GM08714 (cell line): Measurements from ENCODE around the gene DMRT2.

Experiments
- H3K4me3 ChIP-seq: fragments of 200-500 bp; sonication (Bioruptor generic); 2 replicates; pipeline ENCODE4 v1.5.1; 2014; ENCODE audit warnings: mild to moderate bottlenecking, low read length, inconsistent platforms
- ZNF274 ChIP-seq: IDR thresholded peaks from 2 replicates; pipeline ENCODE4 v1.6.1; 2012; ENCODE audit warnings: mild to moderate bottlenecking, low read depth, low read length

Gene DMRT2

DNA sequence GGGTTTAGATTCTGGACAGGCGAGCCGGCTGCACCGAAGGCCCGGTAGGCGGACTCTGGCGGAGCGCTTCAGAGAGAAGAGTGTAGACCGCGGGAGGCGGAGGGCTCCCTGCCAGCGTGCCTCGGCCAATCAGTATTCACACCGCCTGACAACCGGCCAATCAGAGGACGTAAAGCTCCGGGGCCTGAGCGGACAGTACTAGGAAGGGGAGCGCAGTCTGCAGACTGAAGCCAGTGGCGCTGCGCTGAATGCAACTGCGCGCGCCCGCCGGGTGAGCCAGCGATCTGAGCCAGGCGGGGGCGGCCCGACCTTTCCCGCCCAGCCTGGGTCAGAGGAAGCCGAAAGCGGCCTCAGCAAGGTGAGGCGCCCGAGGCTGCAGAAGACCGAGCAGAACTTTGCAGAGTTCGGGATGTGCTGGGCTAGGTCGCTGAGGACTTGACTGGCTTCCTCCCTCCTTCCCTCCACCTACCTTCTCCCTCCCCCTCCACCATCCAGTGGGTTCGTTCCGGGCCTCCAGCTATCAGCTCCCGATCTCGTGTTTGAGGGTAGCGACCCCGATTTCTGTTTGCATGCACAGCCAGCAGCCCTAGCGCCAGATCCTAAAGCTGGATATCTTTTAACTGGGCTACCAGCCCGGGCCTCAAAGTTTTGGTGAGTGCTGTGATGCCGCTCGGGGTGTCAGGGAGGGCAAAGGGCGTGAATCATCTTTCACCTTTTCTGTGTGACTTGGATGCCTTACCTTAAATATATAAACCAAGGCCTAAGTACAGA lies at the start of gene DMRT2:
Gene DMRT2 (plus strand): TSS at position 233 of the 771 bp plus-strand sequence. CDS start 1,257 bp downstream, outside the sequence.
- no peak for TF ChIP-seq ZNF274
- H3K4me3 ChIP-seq: no peak within 1 kb of the TSS; the same call in 1 of the 2 replicates

DNA sequence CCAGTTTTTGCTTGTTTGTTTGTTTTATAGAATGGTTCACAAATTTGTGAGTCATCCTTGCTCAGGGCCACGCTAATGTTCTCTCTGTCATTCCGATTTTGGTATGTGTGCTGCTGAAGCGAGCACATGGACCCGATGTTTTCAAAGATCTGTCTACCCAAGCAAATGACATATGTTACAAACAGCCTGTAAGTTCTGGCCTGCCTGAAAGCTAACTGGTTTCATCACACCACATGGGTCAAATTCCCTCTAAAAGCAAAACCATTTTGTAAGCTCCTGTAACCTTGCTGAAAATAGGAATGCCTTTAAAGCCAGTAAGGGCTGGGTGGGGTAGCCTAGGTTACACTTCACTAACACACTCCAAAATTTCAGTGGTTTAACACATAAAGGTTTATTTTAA lies 48.3 kb upstream of the DMRT2 start:
- no peak overlapping the region for H3K4me3 ChIP-seq
- no peak for TF ChIP-seq ZNF274

DNA sequence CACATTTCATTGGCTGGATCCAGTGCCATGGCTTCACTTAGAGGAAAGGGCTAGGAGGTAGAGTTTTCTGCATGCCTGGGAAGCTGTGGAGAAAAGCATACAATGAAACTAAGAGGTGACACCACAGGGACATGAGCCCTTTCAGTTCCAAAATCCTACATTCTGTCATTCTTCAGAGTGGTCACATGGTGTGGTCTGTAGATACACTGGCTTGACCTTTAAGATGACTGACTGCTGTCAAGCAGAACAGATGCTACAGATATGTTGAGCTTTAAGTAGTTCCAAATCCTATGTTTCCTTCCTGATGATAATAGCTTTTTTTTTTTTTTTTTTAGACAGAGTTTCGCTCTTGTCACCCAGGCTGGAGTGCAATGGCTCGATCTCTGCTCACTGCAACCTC lies 47.5 kb upstream of the DMRT2 start:
- no peak for TF ChIP-seq ZNF274
- H3K4me3 ChIP-seq: no peak overlapping the region

DNA sequence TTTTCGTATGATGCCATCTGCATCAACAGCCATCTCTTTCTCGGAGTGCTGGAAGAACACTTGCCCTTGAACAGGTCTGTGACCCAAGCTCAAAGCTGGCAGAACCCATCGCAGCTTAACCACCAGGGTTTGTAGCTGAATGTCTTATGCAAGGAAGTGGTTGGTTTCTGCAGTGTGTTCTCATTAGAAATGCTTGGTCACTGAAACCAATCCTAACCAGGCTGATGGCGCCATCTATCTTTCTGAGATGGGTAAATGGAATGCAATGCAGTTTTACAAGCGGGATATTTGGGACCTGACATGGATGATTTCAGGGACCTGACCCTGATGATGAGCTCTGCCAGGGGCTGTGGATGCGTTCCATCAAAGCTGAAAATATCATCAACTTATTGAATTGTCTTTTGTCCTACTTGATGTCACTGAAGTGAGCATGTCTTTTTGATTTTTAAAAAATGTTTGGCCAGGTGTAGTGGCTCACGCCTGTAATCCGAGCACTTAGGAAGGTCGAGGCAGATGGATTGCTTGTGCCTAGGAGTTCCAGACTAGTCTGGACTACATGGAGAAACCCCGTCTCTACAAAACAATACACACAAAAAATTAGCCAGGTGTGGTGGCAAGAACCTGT lies 45.0 kb upstream of the DMRT2 start:
- H3K4me3 ChIP-seq: no peak overlapping the region
- TF ChIP-seq ZNF274: no peak

DNA sequence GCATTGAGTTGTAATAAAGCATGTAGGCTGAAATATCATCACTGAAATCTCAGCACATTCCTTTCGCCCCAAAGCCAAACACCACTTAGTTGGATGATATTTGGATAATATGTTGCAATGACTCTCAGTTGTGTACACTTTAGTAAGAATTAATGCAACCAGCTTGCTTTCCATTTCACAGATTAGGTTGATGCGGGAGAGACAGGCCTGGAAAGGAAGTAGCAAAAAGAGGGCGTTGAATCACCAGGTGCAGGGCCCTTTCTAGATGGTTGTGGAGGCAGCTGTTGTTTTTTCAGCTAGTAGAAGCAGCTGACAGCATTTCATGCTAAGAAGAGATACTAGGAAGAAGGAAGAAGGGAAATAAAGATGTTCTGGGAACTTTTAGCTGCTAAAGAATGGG lies 42.8 kb upstream of the DMRT2 start:
- TF ChIP-seq ZNF274: no peak

DNA sequence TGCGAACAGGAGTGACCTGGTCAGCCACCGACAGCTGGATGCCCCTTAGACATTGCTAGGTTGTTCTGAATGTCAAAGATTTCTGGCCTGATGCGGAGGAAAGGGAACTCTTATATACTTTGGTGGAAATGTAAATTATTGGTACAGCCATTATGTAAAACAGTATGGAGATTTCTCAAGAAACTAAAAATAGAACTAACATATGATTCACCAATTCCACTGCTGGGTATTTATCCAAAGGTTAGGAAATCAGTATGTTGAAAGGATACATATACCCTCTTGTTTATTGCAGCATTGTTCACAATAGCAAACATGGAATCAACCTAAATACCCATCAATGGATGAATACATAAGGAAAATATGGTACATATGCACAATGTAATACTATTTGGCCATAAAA lies 41.9 kb upstream of the DMRT2 start:
- TF ChIP-seq ZNF274: no peak
- H3K4me3 ChIP-seq: no peak overlapping the region

More for the DNA sequence above, 42.8 kb upstream of the DMRT2 start:
- H3K4me3 ChIP-seq: no peak overlapping the region

DNA sequence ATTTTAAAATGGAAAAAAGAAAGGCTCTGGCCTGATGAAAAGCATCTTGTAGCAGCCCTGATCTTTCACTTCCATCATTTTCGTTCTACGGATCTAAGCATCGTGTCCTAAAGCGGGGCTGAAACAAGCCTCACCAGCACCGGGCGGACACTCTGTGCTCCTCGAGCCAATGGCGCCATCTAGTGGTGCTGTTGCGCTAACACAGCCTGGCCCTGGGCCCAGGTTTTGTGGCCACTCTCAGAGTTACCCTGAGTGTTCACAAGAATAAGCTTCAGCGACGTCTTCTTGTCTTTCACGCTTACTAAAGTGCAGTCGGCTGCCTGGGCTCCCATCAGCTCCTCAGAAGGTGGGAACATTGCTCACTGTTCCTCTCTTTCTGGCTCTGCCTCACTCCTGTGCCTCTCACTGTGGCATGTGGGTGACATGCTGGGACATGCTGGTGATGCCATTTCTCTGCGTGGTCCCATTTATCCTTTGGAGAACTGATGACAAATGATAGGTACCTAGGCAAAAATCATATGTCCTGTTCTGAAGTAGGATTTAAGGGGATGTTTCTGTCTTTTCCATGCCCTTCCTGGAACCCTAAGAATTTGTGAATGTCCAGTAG lies 41.0 kb upstream of the DMRT2 start:
- no peak for TF ChIP-seq ZNF274
- no peak overlapping the region for H3K4me3 ChIP-seq

DNA sequence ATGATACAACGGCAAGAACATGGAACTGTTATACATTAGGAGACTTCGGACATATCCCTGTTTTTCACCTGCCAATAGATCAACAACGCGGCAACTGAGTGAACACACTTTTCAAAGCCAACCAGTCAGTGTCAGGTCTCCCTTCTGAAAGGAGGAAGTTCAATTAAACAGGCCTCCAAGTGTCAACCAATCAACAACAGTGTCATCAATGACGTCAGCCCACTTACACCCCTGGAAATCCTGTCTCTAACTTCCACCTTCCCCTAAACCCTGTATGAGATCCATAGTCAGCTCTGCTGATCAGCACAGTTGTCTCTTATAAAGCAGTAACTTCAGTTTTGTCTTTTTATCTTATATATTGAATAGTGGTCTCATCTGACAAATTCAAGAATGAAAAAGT lies 37.1 kb upstream of the DMRT2 start:
- TF ChIP-seq ZNF274: no peak
- no peak overlapping the region for H3K4me3 ChIP-seq

DNA sequence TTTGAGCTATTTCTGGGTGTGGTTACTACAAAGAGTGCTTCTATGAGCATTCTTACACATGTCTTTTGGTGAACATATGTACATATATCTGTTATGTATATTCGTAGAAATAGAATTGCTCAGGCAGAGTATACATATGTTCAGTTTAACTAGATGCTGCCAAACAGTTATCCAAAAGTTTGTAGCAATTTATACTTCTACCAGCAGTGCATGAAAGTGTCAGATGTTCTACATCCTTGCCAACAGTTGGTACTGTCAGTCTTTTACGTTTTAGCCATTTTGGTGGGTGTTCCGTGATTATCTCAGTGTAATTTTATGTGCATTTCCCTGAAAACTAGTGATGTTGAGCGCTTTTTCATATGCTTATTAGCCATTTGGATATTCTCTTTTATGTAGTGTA lies 35.9 kb upstream of the DMRT2 start:
- no peak for TF ChIP-seq ZNF274
- H3K4me3 ChIP-seq: no peak overlapping the region

DNA sequence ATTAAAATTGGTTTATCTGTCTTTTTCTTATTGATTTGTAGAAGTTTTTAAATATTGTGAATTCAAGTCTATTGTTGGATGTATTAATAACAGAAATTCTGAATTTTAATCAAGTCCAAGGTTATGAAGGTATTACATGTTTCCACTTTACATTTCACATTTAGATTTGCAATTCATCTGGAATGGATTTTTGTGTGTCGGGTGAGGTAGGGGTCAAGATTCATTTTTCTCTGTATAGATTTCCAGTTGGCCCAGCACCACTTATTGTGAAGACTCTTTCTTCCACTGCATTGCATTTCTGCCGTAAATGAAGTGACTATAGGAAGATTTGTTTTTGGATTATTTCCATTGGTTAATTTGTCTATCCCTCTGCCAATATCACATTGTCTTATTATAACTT lies 35.5 kb upstream of the DMRT2 start:
- no peak overlapping the region for H3K4me3 ChIP-seq
- no peak for TF ChIP-seq ZNF274

DNA sequence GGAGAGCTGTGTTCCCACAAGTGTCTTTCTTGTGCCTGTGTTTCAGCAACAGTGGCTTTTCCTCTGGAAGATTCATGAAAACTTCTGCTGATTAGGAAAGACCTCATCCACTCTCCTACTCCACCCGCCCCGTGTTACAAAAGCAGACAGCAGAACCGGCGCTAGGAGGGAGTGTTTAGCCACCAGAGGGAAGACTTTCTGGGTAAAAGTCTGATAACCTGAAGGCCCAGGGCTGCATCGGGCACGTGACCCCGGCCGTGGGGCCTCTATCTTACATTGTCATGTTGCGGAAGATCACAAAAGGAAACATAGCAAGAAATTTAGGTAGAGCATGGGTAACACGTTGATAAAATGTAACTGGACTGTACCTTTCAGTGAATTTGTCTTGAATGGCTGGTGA lies 32.0 kb upstream of the DMRT2 start:
- no peak overlapping the region for H3K4me3 ChIP-seq
- TF ChIP-seq ZNF274: no peak

DNA sequence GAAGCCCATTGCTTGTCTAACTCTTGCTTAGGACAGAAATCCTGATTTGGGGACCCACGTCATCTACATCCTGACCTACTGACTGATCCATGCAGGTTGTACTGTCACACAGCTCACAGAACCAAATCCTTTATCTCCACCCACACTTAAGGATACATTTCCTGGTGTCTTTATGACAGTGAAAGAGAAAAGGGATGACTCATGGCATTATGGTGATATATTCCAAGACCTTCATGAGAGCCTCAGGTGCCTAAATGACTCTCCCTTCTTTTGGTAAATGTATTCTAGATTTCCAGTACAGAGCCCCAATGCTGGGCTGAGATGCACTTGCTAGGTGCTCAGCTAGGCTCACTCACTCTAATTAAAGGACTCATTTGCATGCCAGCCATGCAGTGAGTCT lies 26.0 kb upstream of the DMRT2 start:
- no peak overlapping the region for H3K4me3 ChIP-seq
- no peak for TF ChIP-seq ZNF274

DNA sequence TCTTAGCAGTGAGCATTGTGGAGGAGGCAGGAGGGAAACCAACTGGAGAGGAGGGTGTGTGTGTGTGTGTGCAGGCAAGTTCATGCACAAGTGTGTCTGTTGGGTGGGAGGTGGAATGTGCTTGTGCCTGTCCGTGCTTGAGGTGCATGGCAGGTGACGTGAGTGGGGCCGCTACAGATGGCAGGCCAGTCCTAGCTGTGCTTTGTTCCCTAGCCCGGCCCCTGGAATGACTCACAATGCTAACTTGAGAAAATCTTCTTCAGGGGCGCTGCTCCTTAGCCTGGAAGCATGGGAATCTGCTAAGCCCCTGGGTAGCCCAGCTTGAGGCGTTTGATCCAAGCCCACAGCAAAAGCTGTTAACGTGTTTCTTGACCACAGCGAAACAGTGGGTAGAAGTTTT lies 25.0 kb upstream of the DMRT2 start:
- TF ChIP-seq ZNF274: no peak
- H3K4me3 ChIP-seq: no peak overlapping the region

DNA sequence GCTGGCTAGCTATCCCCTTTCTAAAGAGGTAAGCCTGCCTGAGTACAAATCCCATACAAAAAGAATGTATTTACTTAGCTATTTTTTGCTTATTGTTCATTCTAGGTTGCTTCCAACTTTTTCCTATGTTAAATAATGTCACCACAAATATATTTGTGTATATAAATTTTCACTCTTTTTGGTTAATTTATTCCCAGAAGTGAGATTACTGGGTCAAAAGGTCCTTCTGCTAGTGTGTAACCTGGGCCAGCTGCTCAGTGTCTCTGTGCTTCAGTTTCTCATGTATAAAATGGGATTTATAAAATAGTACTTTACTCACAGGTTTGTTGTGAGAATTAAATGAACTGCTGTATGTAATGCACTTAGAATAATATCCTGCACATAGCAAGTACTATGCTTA lies 23.9 kb upstream of the DMRT2 start:
- TF ChIP-seq ZNF274: no peak
- no peak overlapping the region for H3K4me3 ChIP-seq

DNA sequence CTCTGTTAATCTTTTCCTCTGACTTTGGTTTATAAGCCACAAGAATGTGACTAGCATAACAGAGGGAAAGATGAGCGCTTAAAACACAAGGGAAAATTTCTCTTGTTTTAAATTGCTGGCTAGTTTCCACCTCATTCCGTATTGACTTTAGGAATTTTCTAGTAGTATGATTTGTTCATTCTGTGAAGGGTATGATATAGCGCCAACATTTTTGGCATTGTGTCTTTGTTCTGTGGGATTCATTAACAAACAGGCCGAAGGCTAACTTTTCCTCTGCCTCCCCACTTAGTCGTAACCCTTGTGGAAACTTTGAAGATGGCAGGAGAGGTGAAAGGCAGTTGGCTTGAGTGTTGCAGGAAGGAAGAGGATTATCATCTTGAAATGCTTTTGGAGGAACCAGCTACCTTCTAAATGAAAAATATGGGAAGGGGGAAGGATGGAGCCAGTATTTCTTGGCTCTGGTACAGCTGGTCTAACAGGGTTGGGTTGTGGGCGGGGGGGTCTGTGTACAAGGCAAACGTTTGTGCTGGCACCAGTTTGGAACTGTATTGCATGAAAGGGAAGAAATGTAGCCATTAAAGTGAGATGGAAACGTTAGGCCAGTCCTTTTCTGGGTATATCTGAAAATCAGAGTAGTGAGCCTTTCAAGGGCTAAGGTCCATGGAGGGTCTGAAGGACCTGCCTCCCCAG lies 21.5 kb upstream of the DMRT2 start:
- H3K4me3 ChIP-seq: no peak overlapping the region
- TF ChIP-seq ZNF274: no peak
